GM20000 (cell line): Measurements from ENCODE around the gene TEAD4.

Source experiments
- DNase-seq: peaks from one replicate; pipeline ENCODE4 v3.0.0; 2012; ENCODE audit warnings: low spot score
- CTCF ChIP-seq: IDR thresholded peaks from 2 replicates; pipeline ENCODE4 v1.5.1; 2012; ENCODE audit warnings: mild to moderate bottlenecking, control low read depth; ENCODE audit errors: extremely low read depth, missing control alignments

Gene TEAD4

GRCh38 chr12:3086211-3086610 lies 127.0 kb downstream of the TEAD4 start:
- no peak for TF ChIP-seq CTCF

GRCh38 chr12:3086729-3087323 lies 127.6 kb downstream of the TEAD4 start:
- no peak for DNase-seq
- no peak for TF ChIP-seq CTCF

More at GRCh38 chr12:3086211-3086610, 127.0 kb downstream of the TEAD4 start:
- DNase-seq: no peak

- no peak for DNase-seq
- no peak for TF ChIP-seq CTCF
These were observed 128.8 kb downstream of the TEAD4 start for GRCh38 chr12:3087758-3088650.

GRCh38 chr12:3089588-3089987 lies 130.4 kb downstream of the TEAD4 start:
- TF ChIP-seq CTCF: no peak
- no peak for DNase-seq
